Ishikawa (cell line): ENCODE measurements around the gene SIGLEC1.

ENCODE experiments used
- CEBPB ChIP-seq: IDR thresholded peaks from 2 replicates; pipeline ENCODE4 v1.6.1; 2012
- CREB1 ChIP-seq: IDR thresholded peaks from 2 replicates; pipeline ENCODE4 v1.6.1; 2012; ENCODE audit warnings: low read depth
- EGR1 ChIP-seq: IDR thresholded peaks from 2 replicates; pipeline ENCODE4 v1.6.1; 2012
- EP300 ChIP-seq: IDR thresholded peaks from 2 replicates; pipeline ENCODE4 v1.6.1; 2012; ENCODE audit warnings: borderline replicate concordance
- FOXM1 ChIP-seq: IDR thresholded peaks from 2 replicates; pipeline ENCODE4 v1.6.1; 2012; ENCODE audit warnings: low read depth, borderline replicate concordance
- NFIC ChIP-seq: IDR thresholded peaks from 2 replicates; pipeline ENCODE4 v1.6.1; 2012
- RAD21 ChIP-seq: IDR thresholded peaks from 2 replicates; pipeline ENCODE4 v1.6.1; 2012; ENCODE audit warnings: low read depth
- TAF1 ChIP-seq: IDR thresholded peaks from 2 replicates; pipeline ENCODE4 v1.6.1; 2012; ENCODE audit warnings: low read depth, mild to moderate bottlenecking
- TCF12 ChIP-seq: IDR thresholded peaks from 2 replicates; pipeline ENCODE4 v1.6.1; 2012; ENCODE audit warnings: low read depth
- TEAD4 ChIP-seq: IDR thresholded peaks from 2 replicates; pipeline ENCODE4 v1.6.1; 2012
- USF1 ChIP-seq: IDR thresholded peaks from 2 replicates; pipeline ENCODE4 v1.6.1; 2012
- YY1 ChIP-seq: IDR thresholded peaks from 2 replicates; pipeline ENCODE4 v1.6.1; 2012; ENCODE audit warnings: low read depth
- ZBTB7A ChIP-seq: IDR thresholded peaks from 2 replicates; pipeline ENCODE4 v1.6.1; 2012; ENCODE audit warnings: low read depth
- TF ChIP-seq, protein P1 (sequence below): IDR thresholded peaks from 2 replicates; pipeline ENCODE4 v1.6.1; 2012; ENCODE audit warnings: low read depth, mild to moderate bottlenecking
- TF ChIP-seq, protein P2 (sequence below): IDR thresholded peaks from 2 replicates; pipeline ENCODE4 v1.6.1; 2012

SIGLEC1 gene

GRCh38 chr20:3710703-3711483, 1.5 kb downstream of the SIGLEC1 start:
- TF ChIP-seq, protein P1, sequence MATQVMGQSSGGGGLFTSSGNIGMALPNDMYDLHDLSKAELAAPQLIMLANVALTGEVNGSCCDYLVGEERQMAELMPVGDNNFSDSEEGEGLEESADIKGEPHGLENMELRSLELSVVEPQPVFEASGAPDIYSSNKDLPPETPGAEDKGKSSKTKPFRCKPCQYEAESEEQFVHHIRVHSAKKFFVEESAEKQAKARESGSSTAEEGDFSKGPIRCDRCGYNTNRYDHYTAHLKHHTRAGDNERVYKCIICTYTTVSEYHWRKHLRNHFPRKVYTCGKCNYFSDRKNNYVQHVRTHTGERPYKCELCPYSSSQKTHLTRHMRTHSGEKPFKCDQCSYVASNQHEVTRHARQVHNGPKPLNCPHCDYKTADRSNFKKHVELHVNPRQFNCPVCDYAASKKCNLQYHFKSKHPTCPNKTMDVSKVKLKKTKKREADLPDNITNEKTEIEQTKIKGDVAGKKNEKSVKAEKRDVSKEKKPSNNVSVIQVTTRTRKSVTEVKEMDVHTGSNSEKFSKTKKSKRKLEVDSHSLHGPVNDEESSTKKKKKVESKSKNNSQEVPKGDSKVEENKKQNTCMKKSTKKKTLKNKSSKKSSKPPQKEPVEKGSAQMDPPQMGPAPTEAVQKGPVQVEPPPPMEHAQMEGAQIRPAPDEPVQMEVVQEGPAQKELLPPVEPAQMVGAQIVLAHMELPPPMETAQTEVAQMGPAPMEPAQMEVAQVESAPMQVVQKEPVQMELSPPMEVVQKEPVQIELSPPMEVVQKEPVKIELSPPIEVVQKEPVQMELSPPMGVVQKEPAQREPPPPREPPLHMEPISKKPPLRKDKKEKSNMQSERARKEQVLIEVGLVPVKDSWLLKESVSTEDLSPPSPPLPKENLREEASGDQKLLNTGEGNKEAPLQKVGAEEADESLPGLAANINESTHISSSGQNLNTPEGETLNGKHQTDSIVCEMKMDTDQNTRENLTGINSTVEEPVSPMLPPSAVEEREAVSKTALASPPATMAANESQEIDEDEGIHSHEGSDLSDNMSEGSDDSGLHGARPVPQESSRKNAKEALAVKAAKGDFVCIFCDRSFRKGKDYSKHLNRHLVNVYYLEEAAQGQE = no peak
- TF ChIP-seq USF1 = no peak
- TF ChIP-seq RAD21 = peak; percentile 94
- TF ChIP-seq TEAD4 = no peak
- peak; percentile 13; the same call in 1 of the 2 replicates for TF ChIP-seq NFIC
- no peak for TF ChIP-seq CREB1
- TF ChIP-seq CEBPB = no peak
- no peak for TF ChIP-seq EP300
- no peak for TF ChIP-seq TCF12
- TF ChIP-seq, protein P2, sequence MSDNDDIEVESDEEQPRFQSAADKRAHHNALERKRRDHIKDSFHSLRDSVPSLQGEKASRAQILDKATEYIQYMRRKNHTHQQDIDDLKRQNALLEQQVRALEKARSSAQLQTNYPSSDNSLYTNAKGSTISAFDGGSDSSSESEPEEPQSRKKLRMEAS = no peak
- TF ChIP-seq FOXM1 = no peak
- TF ChIP-seq EGR1 = no peak
- no peak for TF ChIP-seq YY1

DNA sequence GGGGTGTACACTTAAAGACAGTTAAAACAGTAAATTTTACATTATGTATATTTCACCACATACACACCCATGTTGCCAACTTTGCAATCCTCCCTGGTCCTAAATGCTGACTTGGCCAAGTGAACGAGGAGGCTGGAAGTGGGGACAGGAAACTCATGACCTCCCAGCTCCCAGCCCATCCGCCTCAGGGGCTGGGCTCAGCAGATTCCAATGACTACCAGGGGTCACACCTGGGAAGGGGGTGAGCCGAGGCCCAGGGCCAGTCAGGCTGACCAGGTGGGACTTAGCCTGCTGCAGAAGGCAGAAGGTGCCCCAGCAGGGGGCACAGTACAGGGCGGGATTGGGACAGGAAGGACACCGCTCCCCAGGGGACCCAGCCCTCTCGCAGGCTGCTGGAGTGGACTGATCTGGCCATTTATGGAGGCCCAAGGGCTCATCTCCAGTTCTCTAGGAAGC, 2.4 kb downstream of the SIGLEC1 start:
- no peak for TF ChIP-seq YY1
- no peak for TF ChIP-seq RAD21
- no peak for TF ChIP-seq CREB1
- no peak for TF ChIP-seq CEBPB
- no peak for TF ChIP-seq EP300
- no peak for TF ChIP-seq NFIC
- TF ChIP-seq, protein P1 = no peak
- no peak for TF ChIP-seq TAF1
- no peak for TF ChIP-seq TCF12
- no peak for TF ChIP-seq ZBTB7A
- TF ChIP-seq, protein P2 = no peak
- TF ChIP-seq EGR1 = no peak
- TF ChIP-seq TEAD4 = no peak
- no peak for TF ChIP-seq FOXM1

GRCh38 chr20:3707508-3707899, 4.9 kb downstream of the SIGLEC1 start:
- TF ChIP-seq ZBTB7A (no peak), FOXM1 (no peak), YY1 (no peak)
- TF ChIP-seq, protein P2 = no peak

GRCh38 chr20:3706774-3707507, 5.5 kb downstream of the SIGLEC1 start:
- TF ChIP-seq TEAD4 (no peak), RAD21 (0 out of 2 replicates have a peak, but pooled peaks have one; percentile 1), CEBPB (no peak), FOXM1 (no peak), YY1 (no peak), NFIC (no peak)
- TF ChIP-seq, protein P2 = no peak

- TF ChIP-seq EP300 (no peak), TCF12 (no peak), FOXM1 (no peak), YY1 (no peak), CEBPB (no peak), RAD21 (no peak), EGR1 (no peak), TAF1 (no peak), NFIC (no peak)
- TF ChIP-seq, protein P2 = no peak
- TF ChIP-seq, protein P1 = no peak
Measured at GRCh38 chr20:3705970-3706739, 6.2 kb downstream of the SIGLEC1 start.
